Astrocyte (in vitro differentiated cells and primary cell): ENCODE measurements around the gene ABCF2. TPM values are rescaled to one million over a fixed set of nuclear protein-coding genes. Genes with fewer than 3 reads are reported as not detected.

Source experiments
- DNase-seq: peaks from one replicate; pipeline ENCODE4 v3.0.0-alpha.2; 2010; ENCODE audit warnings: low read depth
- FAIRE-seq: peaks from 2 replicates; lab custom pipeline; 2011; peaks lifted over from hg19 to GRCh38; lab: Jason Lieb, UNC
- H2AFZ ChIP-seq: 2 replicates; pipeline ENCODE4 v1.6.0; 2012; ENCODE audit warnings: low read depth, low read length, inconsistent platforms
- H3K27ac ChIP-seq: 2 replicates; pipeline ENCODE4 v1.5.1; 2011; ENCODE audit warnings: low read depth, low read length, inconsistent platforms
- H3K27me3 ChIP-seq: 2 replicates; pipeline ENCODE4 v1.6.0; 2011; ENCODE audit warnings: low read length, inconsistent platforms; ENCODE audit not compliant: insufficient read depth
- H3K36me3 ChIP-seq: 2 replicates; pipeline ENCODE4 v1.5.1; 2011; ENCODE audit warnings: low read length, inconsistent platforms; ENCODE audit not compliant: insufficient read depth
- H3K4me1 ChIP-seq: 2 replicates; pipeline ENCODE4 v1.5.1; 2011; ENCODE audit warnings: low read length, inconsistent platforms; ENCODE audit not compliant: insufficient read depth
- H3K4me2 ChIP-seq: 2 replicates; pipeline ENCODE4 v1.6.0; 2012; ENCODE audit warnings: low read length, inconsistent platforms
- H3K4me3 ChIP-seq: 2 replicates; pipeline ENCODE4 v1.5.1; 2011; ENCODE audit warnings: low read depth, mild to moderate bottlenecking, low read length, inconsistent platforms; ENCODE audit not compliant: insufficient read depth
- H3K79me2 ChIP-seq: 2 replicates; pipeline ENCODE4 v1.6.0; 2012; ENCODE audit warnings: mild to moderate bottlenecking, low read length, inconsistent platforms; ENCODE audit not compliant: insufficient read depth
- H3K9ac ChIP-seq: 2 replicates; pipeline ENCODE4 v1.6.0; 2012; ENCODE audit warnings: mild to moderate bottlenecking, low read length, inconsistent platforms
- H3K9me3 ChIP-seq: 2 replicates; pipeline ENCODE4 v1.5.1; 2012; ENCODE audit warnings: low read depth, mild to moderate bottlenecking, low read length, inconsistent platforms; ENCODE audit not compliant: insufficient read depth
- H4K20me1 ChIP-seq: 2 replicates; pipeline ENCODE4 v1.6.0; 2012; ENCODE audit warnings: low read length, inconsistent platforms; ENCODE audit not compliant: insufficient read depth
- H3K27ac Mint-ChIP-seq: one replicate; pipeline ENCODE4 v1.8.0; 2021; ENCODE audit warnings: mild to moderate bottlenecking, mixed read lengths; ENCODE audit not compliant: unreplicated experiment
- H3K27me3 Mint-ChIP-seq: one replicate; pipeline ENCODE4 v1.8.0; 2021; ENCODE audit warnings: low read depth, mixed read lengths; ENCODE audit not compliant: unreplicated experiment
- H3K36me3 Mint-ChIP-seq: one replicate; pipeline ENCODE4 v1.8.0; 2021; ENCODE audit warnings: low read depth, mixed read lengths; ENCODE audit not compliant: unreplicated experiment
- H3K4me1 Mint-ChIP-seq: one replicate; pipeline ENCODE4 v1.8.0; 2021; ENCODE audit warnings: low read depth, mixed read lengths; ENCODE audit not compliant: unreplicated experiment
- H3K4me3 Mint-ChIP-seq: one replicate; pipeline ENCODE4 v1.8.0; 2021; ENCODE audit warnings: mild to moderate bottlenecking, moderate library complexity, mixed read lengths; ENCODE audit not compliant: unreplicated experiment
- H3K9me3 Mint-ChIP-seq: one replicate; pipeline ENCODE4 v1.8.0; 2021; ENCODE audit warnings: mild to moderate bottlenecking, mixed read lengths; ENCODE audit not compliant: unreplicated experiment
- CTCF ChIP-seq: IDR thresholded peaks from 2 replicates; pipeline ENCODE4 v1.5.1; 2011; ENCODE audit warnings: low read depth, mild to moderate bottlenecking, inconsistent platforms, low read length, moderate library complexity; ENCODE audit not compliant: insufficient read depth
- EZH2 ChIP-seq: IDR thresholded peaks from 2 replicates; pipeline ENCODE4 v1.6.1; 2012; ENCODE audit warnings: mild to moderate bottlenecking, low read length, inconsistent platforms; ENCODE audit not compliant: insufficient read depth
- total RNA-seq: library from RNA; stranded (reverse); gene quantifications from 2 replicates; pipeline ENCODE4 v1.2.1, GENCODE V29; 2021

The ABCF2 gene
- total RNA-seq, 1 donor from 2014 or later: 53.2 TPM

GRCh38 chr7:151250181-151251132 is 23.5 kb upstream of the ABCF2 start:
- Mint-ChIP-seq H3K4me1 (peaks cover 25% of the 10 kb centered on the region), H3K27ac (peak overlapping the region; percentile 55), H3K27me3 (peaks cover 10% of the 10 kb centered on the region), H3K4me3 (peak overlapping the region; percentile 81), H3K9me3 (no peaks in the 10 kb centered on the region), H3K36me3 (no peaks in the 10 kb centered on the region)
- Histone ChIP-seq H3K4me2 (peak overlapping the region; percentile 99), H3K27me3 (no peaks in the 10 kb centered on the region), H2AFZ (no peak overlapping the region), H3K9me3 (no peaks in the 10 kb centered on the region), H4K20me1 (peaks cover 19% of the 10 kb centered on the region), H3K9ac (no peak overlapping the region), H3K27ac (no peak overlapping the region), H3K4me3 (no peak overlapping the region), H3K79me2 (peaks cover 23% of the 10 kb centered on the region), H3K36me3 (no peaks in the 10 kb centered on the region), H3K4me1 (peaks cover 52% of the 10 kb centered on the region)
- TF ChIP-seq CTCF (no peak), EZH2 (no peak)
- FAIRE-seq (no peak), DNase-seq (no peak)

- no peak overlapping the region for H2AFZ ChIP-seq
- peak overlapping the region; percentile 96 for H3K27ac Mint-ChIP-seq
Measured at GRCh38 chr7:151249732-151250072, 22.7 kb upstream of the ABCF2 start.

More at GRCh38 chr7:151249732-151250072, 22.7 kb upstream of the ABCF2 start:
- FAIRE-seq (no peak), DNase-seq (peak; percentile 46)
- Histone ChIP-seq H3K4me2 (peak overlapping the region; percentile 90), H3K27me3 (no peaks in the 10 kb centered on the region), H3K36me3 (no peaks in the 10 kb centered on the region), H3K27ac (peak overlapping the region; percentile 69), H3K9ac (peak overlapping the region; percentile 92), H3K9me3 (no peaks in the 10 kb centered on the region), H3K79me2 (peaks cover 23% of the 10 kb centered on the region), H4K20me1 (peaks cover 25% of the 10 kb centered on the region), H3K4me3 (no peak overlapping the region), H3K4me1 (peaks cover 58% of the 10 kb centered on the region)
- peaks cover 25% of the 10 kb centered on the region for H3K4me1 Mint-ChIP-seq
- no peak for TF ChIP-seq EZH2
- TF ChIP-seq CTCF: no peak
- peaks cover 2% of the 10 kb centered on the region for H3K27me3 Mint-ChIP-seq
- H3K4me3 Mint-ChIP-seq: peak overlapping the region; percentile 79
- H3K36me3 Mint-ChIP-seq: no peaks in the 10 kb centered on the region
- no peaks in the 10 kb centered on the region for H3K9me3 Mint-ChIP-seq
